Kidney tubule cell (primary cell): Measurements from ENCODE around the gene FADS1.

Experiments
- DNase-seq: peaks from one replicate; pipeline ENCODE4 v3.0.0-alpha.2; 2018; ENCODE audit warnings: low spot score

The FADS1 gene

DNA sequence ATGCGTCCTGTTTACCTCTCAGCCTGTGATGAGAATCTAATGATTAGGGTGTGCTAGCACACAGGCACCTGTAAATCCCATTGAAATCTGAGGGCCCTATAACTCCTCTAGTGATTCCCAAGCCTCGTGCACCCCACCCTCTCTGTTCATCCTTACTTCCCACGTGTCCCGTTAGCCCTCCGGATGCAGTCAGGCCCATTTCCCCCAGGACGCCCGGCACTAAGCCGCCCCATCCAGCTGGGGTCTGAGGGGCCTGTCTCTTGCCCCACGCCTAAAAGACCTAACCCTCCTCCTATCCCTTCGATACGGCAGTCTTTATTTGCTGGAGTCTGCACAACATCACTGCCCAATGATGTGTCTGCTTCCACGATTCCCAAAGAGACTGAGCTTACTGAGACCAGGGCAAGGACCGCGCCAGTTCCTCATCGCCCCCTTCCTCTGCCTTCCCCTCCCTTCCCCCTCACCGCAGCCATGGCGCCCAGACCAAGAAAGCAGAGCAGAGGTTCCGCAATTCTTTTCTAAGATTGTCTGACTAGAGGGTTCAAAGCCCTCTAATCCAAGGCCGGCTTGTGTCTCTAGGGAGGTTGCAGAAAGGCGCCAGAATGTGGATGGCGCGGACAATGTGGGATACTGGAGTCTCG lies 10.2 kb upstream of the FADS1 start:
- DNase-seq, result no peak

DNA sequence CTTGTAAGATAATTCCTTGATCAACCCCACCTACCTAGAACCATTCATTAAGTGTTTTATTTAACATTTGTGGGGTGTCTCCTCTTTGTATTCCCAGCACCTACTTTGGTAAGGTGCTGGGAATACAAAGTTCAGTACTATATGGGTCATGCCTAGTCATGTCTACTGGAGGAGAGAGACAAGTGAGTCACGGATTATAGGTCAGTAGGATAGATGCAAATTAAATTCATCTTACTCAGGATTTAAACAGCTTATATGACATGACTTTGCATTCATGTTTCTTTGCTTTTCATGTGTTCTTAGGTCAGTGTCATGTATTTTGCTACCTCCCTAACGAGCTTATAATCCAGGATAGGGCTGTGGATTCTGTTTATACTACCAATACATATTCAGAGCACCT lies 3.4 kb upstream of the FADS1 start:
- peak; percentile 71 for DNase-seq

DNA sequence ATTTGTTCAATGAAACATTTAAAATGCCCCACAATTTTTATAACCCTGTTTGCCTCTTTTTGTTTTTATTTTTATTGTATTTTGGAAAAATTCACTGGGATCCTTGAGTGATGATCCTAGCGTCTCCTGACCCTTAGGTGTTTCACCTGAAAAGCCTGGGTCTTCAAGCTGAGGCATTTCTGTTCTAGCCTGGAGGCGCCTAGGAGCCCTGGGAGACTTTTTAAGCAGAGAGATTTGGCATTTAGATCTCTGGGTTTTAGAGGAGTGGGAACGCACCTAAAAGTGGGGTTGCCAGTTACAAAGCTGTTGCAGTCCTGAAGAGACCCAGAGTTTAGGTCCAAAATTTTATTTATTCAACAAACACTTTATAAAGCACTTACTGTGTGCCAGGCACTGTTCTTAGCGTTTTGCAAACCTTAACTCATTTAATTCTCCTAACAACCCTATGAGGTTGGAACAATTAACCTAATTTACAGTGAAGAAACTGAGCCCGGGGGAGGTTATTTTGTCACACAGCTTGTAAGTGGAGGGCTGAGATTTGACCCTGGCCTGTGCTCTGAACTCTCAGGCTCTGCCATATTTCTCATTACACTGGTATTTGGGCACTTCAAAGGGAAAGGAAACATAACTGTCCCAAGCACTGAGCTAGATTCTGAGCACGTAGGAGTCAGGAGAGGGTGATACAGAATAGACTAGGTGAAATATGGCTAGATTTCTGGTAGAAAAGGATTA lies 834 bp upstream of the FADS1 start:
- DNase-seq, result no peak

DNA sequence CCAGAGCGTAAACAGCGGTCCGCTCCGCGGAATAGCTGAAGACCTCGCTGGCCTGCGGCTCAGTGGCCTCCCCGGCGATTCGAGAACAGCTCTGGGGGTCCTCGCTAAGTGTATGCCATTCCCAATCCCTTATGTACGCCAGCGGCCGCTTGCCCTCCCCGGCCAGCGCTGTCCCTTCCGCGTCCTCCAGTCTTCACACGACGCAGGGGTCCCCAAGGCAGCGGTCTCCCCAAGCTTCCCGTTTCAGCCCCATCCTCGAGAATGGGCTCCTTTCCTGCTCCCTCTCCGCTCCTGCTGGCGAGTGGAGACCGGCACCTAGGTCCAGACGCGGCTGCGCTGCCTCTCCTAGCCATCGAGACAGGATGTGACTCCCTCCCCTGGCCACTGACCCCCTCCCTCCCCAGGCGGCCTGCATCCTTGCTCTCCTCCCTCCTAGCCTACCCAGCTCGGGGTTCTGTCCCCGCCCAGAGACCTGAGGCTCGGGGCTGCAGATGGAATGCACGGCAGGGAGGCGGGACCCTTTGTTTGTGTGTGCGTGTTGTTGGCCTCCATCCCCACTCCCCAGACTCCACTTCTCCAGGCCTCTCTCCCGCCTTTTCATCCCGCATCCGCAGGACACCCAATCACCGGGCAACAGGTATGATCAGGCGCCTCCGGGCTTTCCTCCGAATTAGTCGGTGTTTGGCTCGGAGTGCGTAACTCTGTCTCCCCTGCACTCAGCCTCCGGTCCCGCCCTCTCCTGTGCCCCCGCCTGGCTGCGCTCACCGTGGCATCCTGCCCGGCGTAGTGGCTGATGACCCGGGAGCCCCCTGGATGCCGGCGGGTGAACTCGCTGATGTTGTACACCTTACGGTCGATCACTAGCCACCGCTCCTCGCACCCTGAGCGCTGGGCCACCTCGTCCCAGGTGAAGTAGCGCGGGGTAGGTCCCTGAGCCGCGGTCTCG lies 740 bp downstream of the FADS1 start:
- peak; percentile 85 for DNase-seq

DNA sequence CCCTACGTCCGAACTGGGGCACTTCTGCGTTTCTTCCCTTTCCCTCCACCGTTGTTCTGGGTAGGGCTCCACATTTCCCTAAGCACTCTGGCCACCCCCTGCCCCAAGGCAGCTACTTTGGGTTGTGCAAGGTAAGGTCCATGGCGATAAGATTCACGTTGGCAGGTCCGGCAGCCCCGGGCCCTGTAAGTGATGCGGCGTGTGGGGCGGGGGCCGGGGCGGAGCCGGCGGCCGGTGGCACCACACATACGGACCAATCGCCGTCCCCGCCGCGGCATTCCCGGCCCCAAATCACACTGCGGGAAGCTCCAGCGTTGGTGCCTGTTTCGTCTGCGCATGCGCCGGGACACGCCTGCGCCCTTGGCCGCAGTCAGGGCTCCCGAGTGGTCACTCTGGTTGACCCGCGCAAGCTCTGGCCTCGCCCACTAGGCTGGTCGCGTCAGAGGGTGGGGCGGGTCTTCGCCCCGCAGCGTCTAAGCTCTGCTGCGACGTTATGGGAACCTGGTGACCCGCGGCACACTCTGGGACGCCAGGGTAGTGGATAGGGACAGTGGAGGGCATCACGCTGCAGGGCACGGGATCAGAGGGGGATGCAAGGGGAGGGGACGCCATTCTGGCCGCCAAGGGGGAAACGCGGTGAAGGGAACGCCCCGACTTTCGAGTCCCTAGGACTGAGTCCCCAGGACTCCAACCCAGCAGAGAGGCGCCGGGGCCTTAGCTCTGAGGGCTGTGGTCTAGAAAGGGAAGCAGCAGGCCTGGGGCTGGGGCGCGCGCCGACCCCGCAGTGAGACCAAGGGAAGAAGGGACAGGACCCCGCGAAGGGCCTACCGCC lies 1.6 kb downstream of the FADS1 start:
- DNase-seq, result peak; percentile 97

DNA sequence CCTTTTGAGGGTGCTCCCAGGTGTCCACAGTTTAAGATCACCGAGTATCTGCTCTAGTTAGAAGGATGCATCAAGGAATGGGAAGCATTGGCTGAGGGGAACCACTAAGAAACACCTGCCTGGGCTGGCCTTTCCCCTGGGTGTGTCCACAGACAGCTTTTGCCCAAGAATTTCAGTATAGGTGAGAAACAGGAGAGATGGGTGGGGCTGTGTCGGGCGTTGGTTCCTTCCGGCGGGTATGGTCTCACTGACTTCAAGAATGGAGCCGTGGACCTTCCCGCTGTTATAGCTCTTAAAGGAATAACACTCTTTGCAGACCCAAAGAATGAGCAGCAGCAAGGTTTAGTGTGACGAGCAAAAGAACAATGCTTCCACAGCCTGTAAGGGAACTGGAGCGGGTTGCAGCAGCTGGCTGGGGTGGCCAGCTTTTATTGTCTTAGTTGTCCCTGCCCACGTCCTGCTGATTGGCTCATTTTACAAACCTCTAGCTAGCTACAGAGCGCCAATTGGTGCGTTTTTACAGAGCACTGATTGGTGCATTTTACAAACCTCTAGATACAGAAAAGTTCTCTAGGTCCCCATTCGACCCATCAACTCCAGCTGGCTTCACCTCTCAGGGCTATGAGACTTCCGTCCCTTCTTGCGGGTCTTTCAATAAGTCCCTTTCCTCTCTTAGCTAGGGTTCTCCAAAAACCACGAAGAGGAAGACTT lies 2.4 kb downstream of the FADS1 start:
- peak; percentile 52 for DNase-seq

DNA sequence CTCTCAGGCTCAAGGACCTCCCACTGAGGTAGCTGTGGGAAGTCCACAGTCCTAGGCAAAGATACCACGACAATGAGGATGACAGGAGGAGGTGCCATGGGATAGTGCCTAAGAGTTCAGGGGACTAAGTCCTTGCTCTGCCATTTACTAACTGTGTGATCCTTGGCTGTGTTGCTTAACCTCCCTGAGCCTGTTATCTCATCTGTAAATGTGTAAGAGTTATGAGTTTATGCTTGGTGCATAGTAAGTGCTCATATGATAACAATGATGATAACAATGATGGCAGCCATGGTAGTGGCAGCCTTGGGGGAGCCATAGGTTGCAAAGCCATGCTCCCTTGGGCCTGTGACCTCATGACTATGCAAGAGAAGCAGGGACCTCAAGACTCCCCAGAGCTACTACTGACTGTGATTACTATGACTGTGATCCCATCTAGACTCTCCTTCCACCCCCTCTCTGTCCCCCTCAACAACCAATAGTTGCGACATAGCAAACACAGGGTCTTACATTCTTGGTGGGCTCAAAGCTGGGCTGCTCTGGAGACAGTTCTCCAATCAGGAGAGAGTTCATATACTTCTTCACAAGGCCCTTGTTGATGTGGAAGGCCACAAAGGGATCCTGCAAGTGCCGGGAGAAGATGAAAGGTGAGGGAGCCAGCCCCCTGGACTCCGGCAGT lies 3.9 kb downstream of the FADS1 start:
- no peak for DNase-seq

DNA sequence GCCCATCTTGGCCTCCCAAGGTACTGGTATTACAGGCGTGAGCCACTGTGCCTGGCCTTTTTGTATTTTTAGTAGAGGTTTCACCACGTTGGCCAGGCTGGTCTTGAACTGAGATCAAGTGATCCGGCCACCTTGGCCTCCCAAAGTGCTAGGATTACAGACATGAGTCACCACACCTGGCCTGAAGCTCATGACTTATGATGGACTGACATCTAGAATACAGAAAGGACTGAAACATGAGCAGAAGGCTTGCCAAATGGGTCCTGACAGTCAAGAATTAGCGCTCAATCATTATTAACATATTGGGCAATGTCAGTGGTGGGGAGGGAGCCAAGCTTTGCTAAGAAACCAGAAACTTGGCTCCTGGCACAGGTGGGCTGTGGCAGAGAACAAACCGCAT lies 5.0 kb downstream of the FADS1 start:
- no peak for DNase-seq

DNA sequence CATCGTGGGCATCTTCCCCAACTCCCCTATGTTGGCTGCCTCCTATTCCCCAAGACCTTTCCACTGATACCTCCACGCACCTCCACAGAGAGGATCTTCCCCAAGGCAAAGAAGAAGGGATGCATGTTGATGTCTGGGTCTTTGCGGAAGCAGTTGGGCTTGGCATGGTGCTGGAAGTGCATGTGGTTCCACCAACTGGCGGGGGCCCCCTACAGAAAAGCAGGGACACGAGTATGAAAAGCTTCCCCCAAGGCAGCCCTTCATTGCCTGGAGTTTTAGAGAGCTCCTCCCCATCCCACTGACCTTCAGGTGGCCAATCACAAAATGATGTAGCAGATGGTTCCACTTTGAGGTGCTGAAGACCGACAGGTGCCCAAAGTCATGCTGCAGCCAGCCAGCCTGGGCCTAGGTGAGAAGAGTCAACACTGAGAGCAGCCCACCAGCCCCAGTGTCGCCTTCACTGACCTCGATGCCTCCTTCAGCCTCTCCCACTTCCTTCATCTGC lies 6.1 kb downstream of the FADS1 start:
- no peak for DNase-seq

DNA sequence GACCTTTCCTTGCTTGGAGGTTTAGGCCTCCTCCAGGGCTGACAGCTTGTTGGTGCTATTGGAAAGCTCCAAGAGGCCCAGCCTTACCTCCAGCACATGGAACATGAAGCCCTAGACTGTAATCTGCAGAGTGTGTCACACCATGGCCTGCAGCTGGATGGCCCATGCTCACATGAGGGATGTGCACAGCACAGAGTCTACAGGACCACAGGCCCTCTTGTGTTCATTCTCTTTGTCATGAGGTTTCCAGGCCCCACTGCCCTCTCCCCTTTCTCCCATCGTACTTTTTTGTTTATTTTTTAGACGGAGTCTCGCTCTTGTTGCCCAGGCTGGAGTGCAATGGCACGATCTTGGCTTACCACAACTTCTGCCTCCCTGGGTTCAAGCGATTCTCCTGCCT lies 10.0 kb downstream of the FADS1 start:
- DNase-seq, result no peak

DNA sequence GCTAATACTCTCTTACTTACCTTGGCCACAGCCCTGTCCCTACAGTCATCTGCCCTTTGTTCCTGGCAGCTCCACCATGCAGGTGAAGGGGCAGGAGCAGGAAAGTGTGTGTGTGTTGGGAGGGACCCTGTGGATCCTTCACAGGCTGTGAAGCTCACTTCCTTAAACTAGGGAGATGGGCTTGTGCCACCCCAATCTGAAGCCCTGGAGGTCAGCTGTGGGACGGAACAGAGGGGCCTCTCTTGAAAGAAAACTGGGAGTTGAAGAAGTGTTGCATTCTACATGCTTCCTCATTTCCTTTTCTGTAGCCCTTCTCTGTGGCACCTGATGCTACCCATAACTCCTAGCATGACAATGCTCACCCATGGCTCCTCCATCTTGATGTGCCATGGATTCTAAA lies 11.7 kb downstream of the FADS1 start:
- no peak for DNase-seq

DNA sequence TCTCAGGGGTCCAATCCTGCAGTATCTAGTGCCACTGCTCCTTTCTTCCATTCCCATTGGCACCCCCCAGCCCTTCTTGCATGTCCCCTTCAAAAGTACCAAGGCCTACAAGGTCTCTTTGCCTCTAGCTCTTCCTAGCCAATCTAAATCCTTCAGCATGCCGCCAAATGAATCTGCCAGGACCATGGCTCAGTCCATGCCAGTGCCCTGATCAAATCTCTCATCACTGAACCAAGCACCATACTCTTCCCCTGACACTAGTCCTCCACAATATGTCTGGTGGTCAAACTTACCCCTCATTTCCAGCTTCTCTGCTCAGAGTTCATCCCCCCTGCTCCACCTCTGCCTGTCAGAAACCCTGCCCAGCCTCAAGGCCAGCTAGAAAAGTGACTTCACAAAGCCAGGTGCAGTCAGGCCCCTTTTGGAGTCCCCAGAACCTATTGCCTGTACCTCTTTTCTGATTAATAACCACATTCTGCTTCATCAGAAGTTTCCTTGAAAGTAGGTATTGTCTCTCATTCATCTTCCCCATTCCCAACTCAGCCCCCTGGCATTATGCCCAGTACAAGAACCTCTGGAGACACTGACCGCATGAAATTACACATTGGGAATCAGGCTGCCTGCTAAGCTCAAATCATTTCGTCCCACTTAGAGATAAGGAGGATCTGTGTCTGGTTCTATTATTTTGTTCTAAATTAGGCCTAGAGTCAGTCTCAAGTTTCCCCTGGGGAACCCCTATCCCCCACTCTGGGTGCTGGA lies 12.7 kb downstream of the FADS1 start:
- DNase-seq, result no peak

DNA sequence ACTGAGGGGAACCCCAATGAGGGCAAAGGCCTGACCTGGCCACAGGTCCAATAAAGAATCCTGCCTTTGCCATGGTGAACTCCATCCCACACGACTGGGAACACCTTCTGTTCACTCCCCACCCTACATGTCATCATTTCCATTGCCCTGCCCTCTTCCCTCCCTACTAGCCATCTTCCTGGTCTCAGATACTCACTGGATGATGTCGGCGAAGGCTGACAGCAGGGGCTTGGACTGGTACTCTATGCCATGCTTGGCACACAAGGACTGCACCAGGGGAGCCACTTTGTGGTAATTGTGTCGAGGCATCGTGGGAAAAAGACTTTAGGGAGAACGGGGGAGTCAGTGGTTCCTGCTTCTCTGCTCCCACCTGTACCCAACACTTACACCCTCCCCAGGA lies 14.2 kb downstream of the FADS1 start:
- no peak for DNase-seq

DNA sequence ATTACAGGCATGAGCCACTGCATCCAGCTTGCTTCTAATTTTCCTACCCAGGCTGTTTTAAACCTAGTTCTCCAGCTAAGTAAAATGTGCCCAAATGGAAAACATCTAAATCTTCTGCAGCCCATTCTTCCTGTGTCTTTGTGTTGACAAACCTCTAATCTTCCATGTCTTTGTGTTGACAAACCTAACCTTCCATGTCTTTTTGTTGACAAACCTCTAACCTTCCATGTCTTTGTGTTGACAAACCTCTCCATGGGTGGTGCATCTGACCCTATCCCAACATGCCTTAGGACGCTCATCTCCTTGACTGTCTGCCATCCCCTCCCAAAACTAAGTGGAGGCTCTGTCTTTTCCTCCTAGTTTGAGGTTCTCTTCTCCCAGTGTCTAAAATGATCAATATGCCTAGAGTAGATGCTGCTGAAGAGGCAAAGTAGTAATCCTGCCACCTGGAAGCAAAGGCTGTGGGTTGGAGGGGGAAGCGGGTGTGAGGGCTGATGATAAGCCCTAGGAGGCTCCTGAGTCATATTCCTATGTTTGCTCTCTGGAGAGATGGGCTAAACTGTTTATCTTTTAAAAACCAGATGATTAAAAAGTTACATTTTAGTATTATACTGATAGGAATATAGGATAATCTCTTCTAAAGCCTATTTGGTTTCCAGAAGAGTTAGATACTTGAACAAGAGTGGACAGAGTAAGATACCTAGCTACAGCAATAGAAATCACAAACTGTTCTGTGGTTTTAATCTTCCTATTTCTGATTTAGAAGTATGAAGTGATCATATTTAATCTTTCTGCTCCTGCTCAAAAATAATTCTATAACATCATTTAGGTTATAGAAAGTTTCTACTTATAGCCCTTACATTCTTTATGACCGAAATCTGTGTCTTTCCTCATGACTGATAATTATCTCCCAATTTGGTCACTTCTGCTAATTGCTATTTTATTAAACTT lies 16.2 kb downstream of the FADS1 start:
- DNase-seq, result no peak

DNA sequence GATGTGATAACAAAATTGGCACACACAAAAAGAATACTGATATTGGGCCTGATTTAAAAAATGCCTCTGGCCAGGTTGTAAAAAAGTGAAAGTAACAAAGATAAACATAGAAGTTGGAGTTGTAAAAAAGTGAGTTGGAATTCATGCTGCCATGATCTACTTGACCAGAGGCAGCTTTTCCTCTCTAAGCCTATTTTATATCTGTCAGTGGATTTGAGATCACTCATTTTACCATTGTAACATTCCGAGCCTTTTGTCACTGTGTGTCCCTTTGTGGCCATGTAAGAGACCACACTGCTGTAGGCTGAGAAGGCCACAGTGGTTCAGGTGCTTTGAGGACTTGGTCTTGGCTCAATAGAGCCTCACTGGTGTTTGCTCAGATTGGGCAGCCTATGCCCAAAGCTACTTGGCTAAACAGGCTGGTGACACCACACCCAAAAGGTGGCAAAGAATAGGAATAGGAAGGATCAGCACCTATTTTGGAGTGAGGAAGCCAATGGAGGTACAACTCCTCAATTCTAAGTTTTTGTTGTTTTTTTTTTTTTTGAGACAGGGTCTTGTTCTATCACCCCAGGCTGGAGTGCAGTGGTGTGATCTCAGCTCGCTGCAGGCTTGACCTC lies 17.0 kb downstream of the FADS1 start:
- no peak for DNase-seq

DNA sequence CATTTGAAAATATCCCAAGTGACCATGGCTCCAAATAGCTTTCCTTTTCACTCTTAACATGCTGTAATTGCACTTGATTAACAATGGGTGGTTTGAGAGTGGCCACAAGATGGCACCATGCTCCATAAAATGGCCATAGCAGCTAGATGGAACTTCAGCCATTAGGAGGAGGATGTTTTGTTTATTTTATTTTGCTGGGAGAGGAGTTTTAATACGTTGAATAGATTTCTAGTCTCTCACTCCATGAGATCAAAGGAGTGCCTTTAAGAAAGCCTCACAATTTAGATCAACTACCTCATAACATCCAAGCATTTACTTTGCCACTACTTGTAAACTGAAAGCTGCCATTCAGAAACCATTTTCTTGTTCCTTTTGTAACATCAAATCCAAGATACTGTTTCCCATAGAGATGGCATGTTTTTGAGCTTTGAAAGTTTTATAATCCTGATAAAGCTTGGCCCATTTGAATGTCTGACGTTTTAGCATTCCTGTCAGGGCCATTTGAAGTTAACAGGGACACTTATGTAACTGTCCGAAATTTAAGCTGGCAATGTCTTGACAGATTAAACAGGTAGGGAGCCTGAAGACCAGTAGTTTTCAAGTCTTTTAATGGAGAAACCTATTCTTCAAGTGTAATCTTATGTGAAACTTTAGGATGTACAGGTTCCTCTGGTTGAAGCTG lies 19.4 kb downstream of the FADS1 start:
- DNase-seq, result peak; percentile 76

DNA sequence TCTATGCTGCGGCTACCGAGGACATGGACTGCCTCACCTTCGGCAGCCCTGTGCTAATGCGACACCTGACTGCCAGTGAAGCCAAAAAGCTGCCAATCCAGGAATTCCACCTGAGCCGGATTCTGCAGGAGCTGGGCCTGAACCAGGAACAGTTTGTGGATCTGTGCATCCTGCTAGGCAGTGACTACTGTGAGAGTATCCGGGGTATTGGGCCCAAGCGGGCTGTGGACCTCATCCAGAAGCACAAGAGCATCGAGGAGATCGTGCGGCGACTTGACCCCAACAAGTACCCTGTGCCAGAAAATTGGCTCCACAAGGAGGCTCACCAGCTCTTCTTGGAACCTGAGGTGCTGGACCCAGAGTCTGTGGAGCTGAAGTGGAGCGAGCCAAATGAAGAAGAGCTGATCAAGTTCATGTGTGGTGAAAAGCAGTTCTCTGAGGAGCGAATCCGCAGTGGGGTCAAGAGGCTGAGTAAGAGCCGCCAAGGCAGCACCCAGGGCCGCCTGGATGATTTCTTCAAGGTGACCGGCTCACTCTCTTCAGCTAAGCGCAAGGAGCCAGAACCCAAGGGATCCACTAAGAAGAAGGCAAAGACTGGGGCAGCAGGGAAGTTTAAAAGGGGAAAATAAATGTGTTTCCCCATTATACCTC lies 20.8 kb downstream of the FADS1 start:
- DNase-seq, result no peak
